HG02973 (cell line): ENCODE measurements around the gene SLC38A4.

ENCODE experiments used
- ATAC-seq: cut with Tn5 transposase; IDR thresholded peaks from one replicate; pipeline ENCODE4 v1.9.1; 2021; ENCODE audit warnings: moderate library complexity; ENCODE audit not compliant: unreplicated experiment

SLC38A4 gene

DNA sequence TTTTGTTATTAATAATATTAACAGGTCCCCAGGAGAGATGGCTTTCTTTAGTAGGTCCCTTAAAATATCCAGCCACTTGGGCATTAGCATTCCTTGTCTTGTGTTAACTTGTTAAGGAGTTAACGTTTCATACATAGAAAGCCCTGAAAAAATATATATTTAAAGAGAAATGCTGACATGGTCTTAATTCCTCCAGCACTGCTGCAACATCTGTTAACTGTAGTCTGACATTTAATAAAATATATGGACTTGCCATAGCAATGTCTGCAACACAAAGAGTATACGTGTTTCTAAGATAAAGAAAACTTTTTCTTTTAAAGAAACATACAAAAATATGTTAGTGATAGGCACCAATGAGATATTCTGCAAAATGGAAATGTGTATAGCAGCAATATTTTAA, 10.0 kb downstream of the SLC38A4 start:
- no peak for ATAC-seq

DNA sequence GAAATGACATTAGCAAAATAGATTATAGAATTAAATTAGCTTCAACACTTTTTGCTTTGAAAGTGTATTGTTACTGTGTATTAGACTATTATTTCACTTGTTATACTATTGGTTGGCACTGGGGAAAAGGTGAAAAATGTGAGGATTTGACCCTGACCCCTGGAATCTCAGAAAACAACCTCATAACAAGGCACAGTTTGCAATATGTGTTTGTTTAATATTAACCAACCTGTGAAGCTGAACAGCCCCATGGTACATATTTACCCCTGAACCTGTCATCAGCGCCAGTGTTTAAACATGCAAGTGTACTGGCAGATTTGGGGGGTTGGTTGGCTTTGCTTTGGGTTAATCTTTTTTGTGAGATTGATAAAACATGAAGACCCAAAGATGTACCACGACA, 11.7 kb downstream of the SLC38A4 start:
- ATAC-seq = no peak

DNA sequence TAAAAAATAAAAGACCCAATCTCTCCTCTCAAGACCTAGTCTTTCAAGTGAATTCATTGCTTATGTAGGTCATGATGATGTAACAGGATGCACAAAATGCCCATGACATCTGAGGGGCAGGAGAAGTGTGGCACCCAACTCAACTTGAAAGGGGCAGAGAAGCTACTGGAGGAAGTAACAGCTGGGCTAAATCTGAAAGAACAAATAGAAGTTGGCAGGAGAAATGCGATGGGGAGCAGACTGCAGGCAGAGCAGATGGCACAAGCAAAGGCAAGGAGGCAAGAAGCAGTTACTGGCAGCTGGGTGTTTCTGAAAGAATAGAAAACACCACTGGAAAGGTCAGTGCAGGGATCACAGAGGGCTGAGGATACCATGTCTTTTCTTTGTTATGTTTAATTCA, 14.6 kb downstream of the SLC38A4 start:
- ATAC-seq = no peak

GRCh38 chr12:46808955-46809697, 16.7 kb downstream of the SLC38A4 start:
- no peak for ATAC-seq

GRCh38 chr12:46808317-46808716, 17.5 kb downstream of the SLC38A4 start:
- ATAC-seq = no peak

DNA sequence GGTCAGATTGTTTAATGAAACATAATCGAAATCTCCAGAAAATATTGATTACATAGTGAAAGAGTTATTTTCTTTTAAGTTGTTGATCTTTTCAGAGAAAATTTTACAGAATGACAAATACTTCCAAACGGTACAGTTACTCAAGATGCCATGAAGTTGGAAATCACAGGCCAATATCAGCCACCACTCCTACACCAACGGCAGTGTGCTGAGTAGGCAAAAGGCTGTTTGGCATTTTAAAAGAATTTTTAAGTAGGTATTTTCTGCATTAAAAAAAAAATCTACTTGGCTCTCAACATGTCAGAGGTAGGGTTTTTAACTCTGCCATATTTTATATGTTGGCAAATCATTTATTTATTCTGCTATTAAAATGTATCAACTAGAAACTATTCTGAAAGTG, 21.7 kb downstream of the SLC38A4 start:
- no peak for ATAC-seq

DNA sequence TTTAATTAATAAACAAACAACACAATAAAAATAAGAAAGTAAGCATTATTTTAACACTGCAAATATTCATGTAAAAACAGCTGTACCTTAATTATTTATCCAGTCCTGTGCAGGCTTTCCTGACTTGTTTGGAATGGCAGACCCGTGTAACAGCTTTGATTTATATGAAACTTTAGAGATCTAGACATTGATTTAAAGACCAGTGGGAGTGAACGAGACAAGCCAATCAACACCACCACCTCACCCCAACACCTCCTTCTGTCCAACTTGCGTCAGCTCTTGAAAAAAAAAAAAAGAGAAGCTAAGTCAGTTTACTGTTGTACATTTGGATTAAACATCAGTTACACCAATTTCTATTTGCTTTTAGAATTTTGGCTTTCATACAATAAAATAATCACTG, 22.3 kb downstream of the SLC38A4 start:
- no peak for ATAC-seq

- ATAC-seq = no peak
These were observed 24.5 kb downstream of the SLC38A4 start for GRCh38 chr12:46801293-46801692.

DNA sequence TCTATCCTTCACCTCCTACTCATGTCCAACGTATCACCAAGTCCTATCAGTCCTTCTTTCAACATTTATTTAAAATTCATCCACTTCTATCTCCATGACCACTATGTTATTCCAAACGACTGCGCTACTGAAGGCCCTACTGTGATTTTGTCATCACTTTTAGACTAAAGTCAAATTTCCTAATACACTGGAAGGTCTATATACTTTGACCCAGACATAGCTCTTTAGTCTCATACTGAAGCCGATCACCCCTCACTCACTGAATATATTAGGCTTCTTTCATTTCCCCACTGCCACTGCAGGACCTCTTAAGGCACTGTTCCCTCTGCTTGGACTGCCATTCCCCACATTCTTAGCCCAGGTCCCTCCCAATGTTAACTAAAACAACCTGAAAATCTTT, 25.6 kb downstream of the SLC38A4 start:
- ATAC-seq = no peak

- ATAC-seq = no peak
These were observed 27.1 kb downstream of the SLC38A4 start for GRCh38 chr12:46798648-46799047.

GRCh38 chr12:46798056-46798455, 27.7 kb downstream of the SLC38A4 start:
- ATAC-seq = no peak

DNA sequence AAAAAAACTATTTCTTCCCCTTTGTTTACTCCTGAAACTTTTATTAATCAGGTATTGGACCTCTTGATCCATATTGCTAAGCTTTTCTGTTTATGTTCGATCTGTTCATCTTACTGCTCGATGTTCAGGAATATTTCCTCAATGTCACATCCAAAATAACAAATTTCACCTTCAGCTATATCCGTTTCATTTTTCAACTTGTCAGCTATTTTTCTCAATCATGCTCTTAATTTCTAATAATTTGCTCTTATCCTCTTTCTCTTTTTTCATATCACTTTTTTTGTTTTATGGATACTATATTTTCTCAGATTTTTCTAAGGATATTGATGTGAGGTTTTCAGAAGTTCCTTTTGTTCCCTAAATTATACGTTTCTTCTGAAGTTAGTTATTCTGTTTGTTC, 29.8 kb downstream of the SLC38A4 start:
- ATAC-seq = no peak

- peak; percentile 73 for ATAC-seq
These were observed 31.1 kb downstream of the SLC38A4 start for GRCh38 chr12:46794593-46795190.

GRCh38 chr12:46792925-46793324, 32.9 kb downstream of the SLC38A4 start:
- ATAC-seq = no peak

DNA sequence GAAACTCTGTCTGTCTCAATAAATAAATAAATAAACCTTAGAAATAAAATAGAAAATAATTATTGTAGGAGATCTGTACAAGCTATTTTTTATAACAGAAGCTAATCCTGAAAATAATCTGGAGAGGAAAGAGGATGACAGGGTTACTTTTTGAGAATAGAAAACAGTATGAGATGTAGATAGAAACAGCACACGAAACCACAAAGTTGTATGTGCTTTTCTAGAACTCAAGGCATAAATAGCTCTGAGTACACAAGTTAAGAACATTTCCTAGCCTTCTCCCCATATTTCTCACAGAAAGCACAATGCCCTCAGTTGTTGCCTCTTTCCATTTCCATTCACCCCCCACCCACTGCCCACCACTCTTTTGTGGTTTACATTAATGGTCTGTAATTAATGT, 35.7 kb downstream of the SLC38A4 start:
- ATAC-seq = no peak

GRCh38 chr12:46788072-46788887, 37.5 kb downstream of the SLC38A4 start:
- no peak for ATAC-seq

GRCh38 chr12:46787496-46788055, 38.2 kb downstream of the SLC38A4 start:
- no peak for ATAC-seq

- ATAC-seq = no peak
These were observed 39.0 kb downstream of the SLC38A4 start for GRCh38 chr12:46786774-46787173.

DNA sequence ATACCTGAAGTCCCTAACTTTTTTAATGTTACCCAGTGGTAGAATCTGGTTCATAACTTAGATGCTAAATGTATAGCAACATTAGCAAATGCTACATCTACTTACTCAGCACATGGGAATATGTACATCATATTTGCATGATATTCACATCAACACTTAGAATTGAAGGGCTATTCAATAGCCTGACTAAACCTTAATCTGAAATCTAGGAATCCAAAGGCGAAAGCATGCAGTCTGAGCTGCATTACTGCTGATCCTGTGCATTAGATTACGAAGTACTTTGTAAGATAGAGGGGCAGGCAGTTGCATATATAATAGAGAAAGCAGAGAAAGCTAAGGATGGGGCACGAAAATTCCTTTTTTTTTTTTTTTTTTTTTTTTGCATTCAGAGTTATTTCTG, 40.4 kb downstream of the SLC38A4 start:
- no peak for ATAC-seq

DNA sequence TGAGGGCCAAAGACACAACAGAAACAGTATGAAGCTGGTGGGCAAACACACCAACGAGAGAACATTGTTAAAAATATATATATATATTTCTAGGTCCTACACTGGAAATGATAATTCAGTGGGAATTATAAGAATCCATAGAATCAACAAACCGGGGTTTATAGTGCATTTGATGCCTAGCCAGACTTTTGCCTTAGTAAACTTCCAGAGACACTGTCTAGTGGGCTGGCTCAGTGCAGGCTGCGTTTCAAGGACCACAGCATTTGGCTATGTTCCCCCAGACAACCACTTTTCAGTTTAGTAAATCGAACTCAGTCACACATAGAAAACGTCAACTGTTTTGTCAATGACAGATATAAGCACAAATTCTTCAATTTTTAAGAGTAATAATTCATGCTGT, 41.9 kb downstream of the SLC38A4 start:
- no peak for ATAC-seq

DNA sequence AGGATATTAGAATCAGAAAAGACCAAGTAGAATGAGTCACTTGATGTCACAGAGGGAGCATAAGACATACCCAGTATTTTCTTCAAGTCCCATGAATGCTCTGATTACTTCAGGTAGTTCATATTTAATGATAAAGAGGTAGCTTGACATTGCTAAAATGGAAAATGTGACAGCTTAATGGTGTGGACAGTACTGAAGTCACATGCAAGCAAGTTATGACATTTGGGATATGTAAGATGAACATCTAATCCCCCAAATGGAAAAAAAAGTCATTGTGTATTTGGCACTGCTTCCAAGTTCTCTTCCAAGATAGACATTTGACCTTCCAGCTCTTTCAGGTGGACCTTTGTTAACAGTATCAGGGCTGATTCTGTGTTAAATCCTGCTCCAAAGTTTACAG, 45.9 kb downstream of the SLC38A4 start:
- ATAC-seq = no peak

GRCh38 chr12:46779063-46779462, 46.7 kb downstream of the SLC38A4 start:
- no peak for ATAC-seq
